HepG2 (cell line): ENCODE data around the gene GTF2I. TPM values are rescaled to one million over a fixed set of nuclear protein-coding genes. Genes with fewer than 3 reads are reported as not detected.
A peak's percentile ranks its signal among the peaks of the same experiment; 100 is the strongest.

Experiments
- ATAC-seq: fragments of 200-7000 bp; cut with Tn5 transposase; 3 replicates; pipeline ENCODE4 v1.9.1; 2020; ENCODE audit warnings: mild to moderate bottlenecking, moderate library complexity
- BruUV-seq: library from RNA; stranded (reverse); fragments of 400-500 nt; replicated peaks from 2 replicates; lab custom pipeline; 2021; lab: Mats Ljungman, UMichigan
- CTCF ChIA-PET: fragments of 300-600 bp; formaldehyde crosslinking; extraction: SDS; loops from one replicate; lab custom pipeline; 2021; ENCODE audit warnings: low total read pairs, inconsistent platforms, low intra/inter-chr PET ratio; lab: Yijun Ruan, JAX
- POLR2A ChIA-PET: fragments of 350-600 bp; sonication (Branson Sonifier 250); formaldehyde crosslinking; loops from one replicate; lab custom pipeline; 2020; ENCODE audit warnings: antibody characterized with exemption, inconsistent platforms; lab: Yijun Ruan, JAX
- DNase-seq: peaks from one replicate; pipeline ENCODE4 v3.0.0-alpha.2; 2015; ENCODE audit warnings: low spot score
- FAIRE-seq: peaks from 3 replicates; lab custom pipeline; 2011; peaks lifted over from hg19 to GRCh38; lab: Jason Lieb, UNC
- H2AFZ ChIP-seq: one replicate; pipeline ENCODE4 v1.6.1; 2011; ENCODE audit warnings: low read length, inconsistent platforms
- H3K27ac ChIP-seq: fragments of 300-600 bp; 3 replicates; pipeline ENCODE4 v1.8.0; 2011; ENCODE audit warnings: mixed run types, mild to moderate bottlenecking, mixed read lengths, low read length, inconsistent platforms; ENCODE audit not compliant: insufficient read depth; ENCODE audit errors: extremely low read length
- H3K27me3 ChIP-seq, 2 experiments: fragments of 200-600 bp in 1 of 2; 2 replicates in 1 of 2; 3 replicates in 1 of 2; pipeline versions ENCODE4 v1.6.0 to v1.8.0; 2011; ENCODE audit warnings: low read length in 2 of 2, mild to moderate bottlenecking in 2 of 2, moderate library complexity in 2 of 2, inconsistent platforms in 1 of 2; ENCODE audit not compliant: insufficient read depth in 2 of 2, control insufficient read depth in 1 of 2
- H3K36me3 ChIP-seq, 2 experiments: fragments of 200-600 bp in 1 of 2; replicated peaks in 1 of 2; 2 replicates in 1 of 2; 3 replicates in 1 of 2; pipeline versions ENCODE4 v1.5.1 to v1.8.0; 2011; ENCODE audit warnings: low read length in 2 of 2, inconsistent platforms in 1 of 2; ENCODE audit not compliant: insufficient read depth in 2 of 2, control insufficient read depth in 1 of 2
- H3K4me1 ChIP-seq: 2 replicates; pipeline ENCODE4 v1.5.1; 2012; ENCODE audit warnings: low read length, inconsistent platforms; ENCODE audit not compliant: insufficient read depth
- H3K4me2 ChIP-seq: 2 replicates; pipeline ENCODE4 v1.6.0; 2011; ENCODE audit warnings: low read depth, low read length, inconsistent platforms
- H3K4me3 ChIP-seq, 3 experiments: fragments of 200-600 bp in 1 of 3; sonication (generic), shearing (Covaris generic) in 1 of 3; replicated peaks in 1 of 3; 2 replicates each; pipeline ENCODE4 v1.5.1; 2011 to 2016; ENCODE audit warnings: low read length in 3 of 3, inconsistent platforms in 2 of 3, low read depth in 2 of 3, mild to moderate bottlenecking in 2 of 3, control low read depth in 1 of 3, mixed read lengths in 1 of 3; ENCODE audit not compliant: insufficient read depth in 1 of 3
- H3K79me2 ChIP-seq: one replicate; pipeline ENCODE4 v1.6.1; 2011; ENCODE audit warnings: low read length, inconsistent platforms; ENCODE audit not compliant: insufficient read depth
- H3K9ac ChIP-seq: 2 replicates; pipeline ENCODE4 v1.6.0; 2011; ENCODE audit warnings: mild to moderate bottlenecking, low read depth, low read length, inconsistent platforms; ENCODE audit not compliant: insufficient read depth
- H3K9me3 ChIP-seq: 2 replicates; pipeline ENCODE4 v1.5.1; 2012; ENCODE audit warnings: mild to moderate bottlenecking, low read length
- H4K20me1 ChIP-seq: 2 replicates; pipeline ENCODE4 v1.6.0; 2011; ENCODE audit warnings: inconsistent platforms, mild to moderate bottlenecking, low read length, moderate library complexity; ENCODE audit not compliant: insufficient read depth
- CCDC6 ChIP-seq: sonication (generic); formaldehyde crosslinking; IDR thresholded peaks from 2 replicates; pipeline ENCODE4 v1.8.1; 2022; ENCODE audit warnings: mild to moderate bottlenecking, missing genetic modification reagents, moderate library complexity
- DDIT3 ChIP-seq: sonication (generic); formaldehyde crosslinking; IDR thresholded peaks from 2 replicates; pipeline ENCODE4 v1.4.0; 2020; ENCODE audit warnings: mild to moderate bottlenecking, missing genetic modification reagents
- DRAP1 ChIP-seq: IDR thresholded peaks from 2 replicates; pipeline ENCODE4 v1.6.1; 2016; ENCODE audit warnings: missing genetic modification reagents, missing compliant biosample characterization
- FIP1L1 ChIP-seq: fragments of 200-400 bp; formaldehyde crosslinking; IDR thresholded peaks from 2 replicates; pipeline ENCODE4 v1.6.1; 2018; ENCODE audit warnings: low read depth, mild to moderate bottlenecking, low read length, moderate library complexity, borderline replicate concordance; ENCODE audit not compliant: insufficient read depth
- GATA4 ChIP-seq: sonication (generic); IDR thresholded peaks from 2 replicates; pipeline ENCODE4 v1.6.1; 2016; ENCODE audit warnings: antibody characterized with exemption, low read depth, borderline replicate concordance
- HOXA5 ChIP-seq: sonication (generic); formaldehyde crosslinking; IDR thresholded peaks from 2 replicates; pipeline ENCODE4 v1.4.0; 2020; ENCODE audit warnings: missing genetic modification reagents
- IRF1 ChIP-seq: sonication (generic); formaldehyde crosslinking; IDR thresholded peaks from 2 replicates; pipeline ENCODE4 v1.4.0; 2020; ENCODE audit warnings: low read depth, mild to moderate bottlenecking, missing genetic modification reagents
- KDM1A ChIP-seq: IDR thresholded peaks from 2 replicates; pipeline ENCODE4 v1.6.1; 2016; ENCODE audit warnings: missing compliant biosample characterization
- KDM5A ChIP-seq: fragments of 200-600 bp; sonication (generic); IDR thresholded peaks from 2 replicates; pipeline ENCODE4 v1.7.0; 2018; ENCODE audit warnings: antibody characterized with exemption, mild to moderate bottlenecking, low read length, borderline replicate concordance
- KLF6 ChIP-seq: IDR thresholded peaks from 2 replicates; pipeline ENCODE4 v1.8.0; 2016; ENCODE audit warnings: missing biosample characterization, missing genetic modification reagents
- MLXIP ChIP-seq: sonication (generic); formaldehyde crosslinking; IDR thresholded peaks from 2 replicates; pipeline ENCODE4 v1.9.0; 2021; ENCODE audit warnings: missing genetic modification reagents, borderline replicate concordance
- MXD4 ChIP-seq: IDR thresholded peaks from 2 replicates; pipeline ENCODE4 v1.6.1; 2016; ENCODE audit warnings: mild to moderate bottlenecking, missing biosample characterization, missing genetic modification reagents
- NFYC ChIP-seq: IDR thresholded peaks from 2 replicates; pipeline ENCODE4 v1.6.1; 2016; ENCODE audit warnings: missing genetic modification reagents, missing compliant biosample characterization
- NR2C2 ChIP-seq: sonication (generic); formaldehyde crosslinking; IDR thresholded peaks from 2 replicates; pipeline ENCODE4 v1.4.0; 2020; ENCODE audit warnings: missing genetic modification reagents, mild to moderate bottlenecking, moderate library complexity, borderline replicate concordance
- RBFOX2 ChIP-seq: fragments of 200-400 bp; formaldehyde crosslinking; IDR thresholded peaks from 2 replicates; pipeline ENCODE4 v1.6.1; 2017; ENCODE audit warnings: low read depth, mild to moderate bottlenecking, low read length
- SPEN ChIP-seq: sonication (generic); formaldehyde crosslinking; IDR thresholded peaks from 2 replicates; pipeline ENCODE4 v1.5.1; 2020; ENCODE audit warnings: low read depth, mild to moderate bottlenecking, missing genetic modification reagents
- ZMYM2 ChIP-seq: sonication (generic); formaldehyde crosslinking; IDR thresholded peaks from 2 replicates; pipeline ENCODE4 v1.8.0; 2022; ENCODE audit warnings: mild to moderate bottlenecking, missing genetic modification reagents
- ZNF770 ChIP-seq: sonication (generic); formaldehyde crosslinking; IDR thresholded peaks from 2 replicates; pipeline ENCODE4 v1.5.0; 2020; ENCODE audit warnings: mild to moderate bottlenecking, missing genetic modification reagents
- ZNF850 ChIP-seq: sonication (generic); formaldehyde crosslinking; conservative IDR thresholded peaks from 2 replicates; pipeline ENCODE4 v1.9.0; 2021; ENCODE audit warnings: mild to moderate bottlenecking, missing genetic modification reagents
- WGBS: methylation state at CpG from one replicate; pipeline ENCODE4 v1.1.6; 2017; ENCODE audit warnings: low lambda C conversion rate; 5-methylcytosine and 5-hydroxymethylcytosine counted together
- in situ Hi-C: cut with HindIII; loops from 2 replicates; pipeline ENCODE4 v1.10.0; 2017; ENCODE audit warnings: low pct_unique_long_range_greater_than_20kb; ENCODE audit not compliant: extremely low pct_ligation_motif_present
- intact Hi-C: fragments of 100-400 bp; cut with micrococcal nuclease; formaldehyde crosslinking; loops from one replicate; pipeline ENCODE4 v1.10.0; 2022; ENCODE audit not compliant: unreplicated experiment
- polyA plus RNA-seq, 8 experiments: library from polyadenylated mRNA; depleted of rRNA in 3 of 8; stranded (reverse) in 7 of 8; unstranded in 1 of 8; fragments of >200 nt; fragmentation: Illumina TruSeq in 4 of 8; extraction: Trizol in 4 of 8; gene quantifications; 2 replicates each; pipeline versions ENCODE4 v1.2.1 to v1.2.3, GENCODE V29; 2011 to 2016; ENCODE audit warnings: low read depth in 4 of 8, missing spikeins in 1 of 8, mixed read lengths in 1 of 8; ENCODE audit not compliant: insufficient read depth in 1 of 8
- total RNA-seq, 5 experiments: library from RNA; depleted of rRNA; stranded (reverse); fragments of >200 nt; fragmentation: Illumina TruSeq; extraction: Trizol; gene quantifications; 2 replicates each; pipeline ENCODE4 v1.2.3, GENCODE V29; 2016; ENCODE audit warnings: low read depth in 1 of 5

GTF2I gene
- total and polyA plus RNA-seq, 2 of the 13 experiments (the other 11 are each of a cell fraction or from before 2014, with no cell fraction given), result 74.6 to 125 TPM

- TF ChIP-seq DDIT3, result no peak
- TF ChIP-seq KLF6 (CRISPR knock-in tag), result no peak
- TF ChIP-seq NFYC (CRISPR knock-in tag), result no peak
- TF ChIP-seq KDM1A, result no peak
- peak; percentile 72 for TF ChIP-seq ZNF770 (CRISPR knock-in tag)
- no peak for TF ChIP-seq GATA4
- no peak for TF ChIP-seq MXD4 (CRISPR knock-in tag)
- no peak for TF ChIP-seq CCDC6 (CRISPR knock-in tag)
- no peak for TF ChIP-seq KDM5A
- no peak for TF ChIP-seq RBFOX2
- TF ChIP-seq, all 625 proteins: peak for 3
These were observed 2.7 kb upstream of the GTF2I start (continued) for GRCh38 chr7:74654811-74655210.

GRCh38 chr7:74655324-74655723 is 2.2 kb upstream of the GTF2I start:
- 55% methylated on average over 8 of the region's 8 CpGs for WGBS
- Histone ChIP-seq H3K9ac (peak overlapping the region; percentile 4), H3K79me2 (peaks cover 18% of the 10 kb centered on the region), H3K36me3 (no peaks in the 10 kb centered on the region; a peak in 1 of 5 replicates), H3K4me2 (peak overlapping the region; percentile 28), H3K4me1 (peaks cover 49% of the 10 kb centered on the region), H2AFZ (no peak overlapping the region), H3K4me3 (no peak overlapping the region), H3K27ac (peak overlapping the region; percentile 98), H3K9me3 (no peaks in the 10 kb centered on the region), H3K27me3 (no peaks in the 10 kb centered on the region; a peak in 1 of 5 replicates), H4K20me1 (peaks cover 17% of the 10 kb centered on the region)
- peak; percentile 60 for DNase-seq
- peak; percentile 67 for FAIRE-seq
- BruUV-seq, result no TSS peak
- CTCF ChIA-PET, result no interaction called here
- in situ Hi-C loops (loop anchor here (5.0 kb wide), 1 partner anchor 73 kb away; no protein-coding TSS in a partner anchor), intact Hi-C loops (no loop called here)
- no peak for ATAC-seq
- POLR2A ChIA-PET, result interaction anchor here (0.7 to 2.5 kb wide), 4 partner anchors 20 to 75 kb away, joined by 3 to 23 read pairs (median 10); no protein-coding TSS in a partner anchor
- no peak for TF ChIP-seq IRF1 (CRISPR knock-in tag)
- TF ChIP-seq MLXIP (CRISPR knock-in tag), result no peak
- no peak for TF ChIP-seq ZNF850 (CRISPR knock-in tag)
- no peak for TF ChIP-seq HOXA5 (CRISPR knock-in tag)
- no peak for TF ChIP-seq DRAP1
- TF ChIP-seq SPEN, result no peak
- no peak for TF ChIP-seq FIP1L1
- TF ChIP-seq ZMYM2 (CRISPR knock-in tag), result no peak
- TF ChIP-seq NR2C2 (CRISPR knock-in tag), result no peak
